ENCODE results near the gene LLGL2. TPM values are rescaled to one million over a fixed set of nuclear protein-coding genes. Genes with fewer than 3 reads are reported as not detected.

The LLGL2 gene
- total and polyA plus RNA-seq, 10 of the 15 experiments (the other 5 are each of a cell fraction or from before 2014, with no cell fraction given) = 0.21 to 9.9 (median 4.5) TPM

- no peak for TF ChIP-seq YY1 (IDR thresholded peaks at IDR 0.05; ENCODE audit: low read depth, low read length)
- TF ChIP-seq SPI1 (IDR thresholded peaks at IDR 0.05; ENCODE audit: borderline replicate concordance, insufficient read depth, low read depth, low read length) = no peak
- no peak for TF ChIP-seq SMC3 (IDR thresholded peaks at IDR 0.05; ENCODE audit: borderline replicate concordance, low read length)
- no peak for TF ChIP-seq RAD21 (IDR thresholded peaks at IDR 0.05; ENCODE audit: insufficient read depth, low read depth, low read length)
- no peak for TF ChIP-seq NFYA (IDR thresholded peaks at IDR 0.05; ENCODE audit: borderline replicate concordance, low read depth, low read length)
- no peak for TF ChIP-seq ZBTB40 (IDR thresholded peaks at IDR 0.05; ENCODE audit: borderline replicate concordance)
- TF ChIP-seq CBFB (IDR thresholded peaks at IDR 0.05; ENCODE audit: low read depth) = no peak
Measured at GRCh38 chr17:75558666-75559530, 33.4 kb downstream of the LLGL2 start (continued).
